CD1c-positive myeloid dendritic cell (primary cell): ENCODE results near the gene ZBTB7C.

ENCODE experiments used
- DNase-seq: peaks from one replicate; pipeline ENCODE4 v3.0.0-alpha.2; 2016; ENCODE audit errors: extremely low spot score

The ZBTB7C gene

GRCh38 chr18:48139431-48140347 lies 269.5 kb downstream of the ZBTB7C start:
- DNase-seq, result no peak

GRCh38 chr18:48138660-48139430 lies 270.3 kb downstream of the ZBTB7C start:
- DNase-seq, result no peak

GRCh38 chr18:48138210-48138609 lies 271.0 kb downstream of the ZBTB7C start:
- DNase-seq, result no peak

GRCh38 chr18:48137374-48138081 lies 271.7 kb downstream of the ZBTB7C start:
- DNase-seq, result peak; percentile 37

- DNase-seq, result no peak
Observed at GRCh38 chr18:48136827-48137373, 272.3 kb downstream of the ZBTB7C start.

- DNase-seq, result no peak
Observed at GRCh38 chr18:48136051-48136826, 272.9 kb downstream of the ZBTB7C start.

GRCh38 chr18:48135436-48135966 lies 273.7 kb downstream of the ZBTB7C start:
- no peak for DNase-seq

GRCh38 chr18:48134609-48135008 lies 274.6 kb downstream of the ZBTB7C start:
- no peak for DNase-seq

- no peak for DNase-seq
Observed at GRCh38 chr18:48133671-48134251, 275.4 kb downstream of the ZBTB7C start.

- no peak for DNase-seq
Observed at GRCh38 chr18:48132797-48133655, 276.2 kb downstream of the ZBTB7C start.

- DNase-seq, result no peak
Observed at GRCh38 chr18:48131042-48131441, 278.1 kb downstream of the ZBTB7C start.

GRCh38 chr18:48129621-48130082 lies 279.5 kb downstream of the ZBTB7C start:
- DNase-seq, result no peak

- no peak for DNase-seq
Observed at GRCh38 chr18:48127606-48128005, 281.6 kb downstream of the ZBTB7C start.

- no peak for DNase-seq
Observed at GRCh38 chr18:48126240-48126639, 282.9 kb downstream of the ZBTB7C start.

GRCh38 chr18:48125724-48126123 lies 283.5 kb downstream of the ZBTB7C start:
- DNase-seq, result no peak

GRCh38 chr18:48124857-48125626 lies 284.1 kb downstream of the ZBTB7C start:
- no peak for DNase-seq

GRCh38 chr18:48123941-48124340 lies 285.2 kb downstream of the ZBTB7C start:
- DNase-seq, result no peak

GRCh38 chr18:48123324-48123723 lies 285.9 kb downstream of the ZBTB7C start:
- no peak for DNase-seq

GRCh38 chr18:48122816-48123215 lies 286.4 kb downstream of the ZBTB7C start:
- no peak for DNase-seq
